Choroid plexus epithelial cell (primary cell): Measurements from ENCODE around the gene RALGAPA2.

Source experiments
- DNase-seq: peaks from one replicate; pipeline ENCODE4 v3.0.0-alpha.2; 2010; ENCODE audit warnings: low read depth
- H3K4me3 ChIP-seq: 2 replicates; pipeline ENCODE4 v1.5.1; 2011; ENCODE audit warnings: low read depth, mild to moderate bottlenecking, control low read depth, low read length, moderate library complexity
- TF ChIP-seq, protein P1 (sequence below): conservative IDR thresholded peaks from 2 replicates; pipeline ENCODE4 v1.5.1; 2011; ENCODE audit warnings: low read depth, mild to moderate bottlenecking, control low read depth, inconsistent platforms, low read length, moderate library complexity

The RALGAPA2 gene

DNA sequence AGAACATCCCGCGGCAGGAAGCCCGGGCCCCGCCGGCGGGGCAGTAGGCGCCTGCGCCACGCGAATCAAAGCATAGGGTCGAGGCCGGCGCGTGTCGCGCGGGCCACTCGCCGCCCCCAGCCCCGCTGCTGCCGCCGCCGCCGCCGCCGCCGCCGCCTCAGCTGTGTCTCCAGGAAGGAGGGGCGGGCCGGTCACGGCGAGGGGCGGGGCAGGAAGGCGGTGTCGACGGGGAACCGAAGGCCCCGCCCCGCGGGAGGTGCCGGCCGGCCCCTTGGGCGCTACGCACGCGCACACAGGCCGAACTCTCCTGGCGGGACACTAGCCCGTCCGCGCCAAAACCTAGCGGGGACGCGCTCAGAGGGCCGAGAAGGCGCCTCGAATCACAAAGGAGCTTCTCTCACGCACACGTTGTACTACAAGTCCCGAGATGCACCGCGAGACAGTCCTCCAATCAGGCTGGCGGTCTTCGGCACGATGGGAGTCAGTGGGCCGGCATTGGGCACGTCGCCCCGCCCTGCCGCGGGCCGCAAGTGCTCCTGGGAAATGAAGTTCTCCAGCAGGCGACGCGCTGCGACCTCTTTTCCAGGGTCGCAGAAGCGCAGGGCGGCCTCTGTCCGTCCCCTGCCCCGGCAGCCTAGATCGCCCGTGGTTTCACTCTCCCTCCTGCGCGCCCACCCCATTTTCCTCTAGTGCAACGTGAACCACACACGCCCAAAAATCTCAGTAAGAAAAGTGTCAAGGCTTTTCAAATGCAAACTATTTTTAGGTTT lies at the start of gene RALGAPA2:
Gene RALGAPA2 (minus strand): TSS at position 171 of the 770 bp plus-strand sequence. CDS start 164 bp downstream, at position 7.
- peak; percentile 99 for DNase-seq

DNA sequence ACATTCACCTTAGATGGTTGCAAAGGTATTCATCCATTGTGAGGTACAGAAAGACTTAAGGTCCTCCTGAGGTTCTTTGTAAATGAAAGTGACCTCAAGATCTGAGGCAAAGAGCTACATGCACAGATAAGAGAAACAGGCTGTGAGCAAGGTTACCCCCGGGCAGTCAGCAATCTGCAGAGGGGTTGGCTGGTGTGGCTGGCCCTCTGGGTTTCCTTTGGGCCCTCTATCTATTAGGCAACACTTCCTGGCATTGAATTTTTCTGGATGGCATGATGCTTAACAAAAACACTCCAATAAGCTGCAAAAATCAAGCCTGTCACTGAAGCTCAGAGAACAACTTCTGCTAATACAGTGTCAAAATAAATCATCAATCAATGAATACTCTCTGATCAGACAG lies 48.9 kb upstream of the RALGAPA2 start:
- DNase-seq, result no peak
- TF ChIP-seq, protein P1, sequence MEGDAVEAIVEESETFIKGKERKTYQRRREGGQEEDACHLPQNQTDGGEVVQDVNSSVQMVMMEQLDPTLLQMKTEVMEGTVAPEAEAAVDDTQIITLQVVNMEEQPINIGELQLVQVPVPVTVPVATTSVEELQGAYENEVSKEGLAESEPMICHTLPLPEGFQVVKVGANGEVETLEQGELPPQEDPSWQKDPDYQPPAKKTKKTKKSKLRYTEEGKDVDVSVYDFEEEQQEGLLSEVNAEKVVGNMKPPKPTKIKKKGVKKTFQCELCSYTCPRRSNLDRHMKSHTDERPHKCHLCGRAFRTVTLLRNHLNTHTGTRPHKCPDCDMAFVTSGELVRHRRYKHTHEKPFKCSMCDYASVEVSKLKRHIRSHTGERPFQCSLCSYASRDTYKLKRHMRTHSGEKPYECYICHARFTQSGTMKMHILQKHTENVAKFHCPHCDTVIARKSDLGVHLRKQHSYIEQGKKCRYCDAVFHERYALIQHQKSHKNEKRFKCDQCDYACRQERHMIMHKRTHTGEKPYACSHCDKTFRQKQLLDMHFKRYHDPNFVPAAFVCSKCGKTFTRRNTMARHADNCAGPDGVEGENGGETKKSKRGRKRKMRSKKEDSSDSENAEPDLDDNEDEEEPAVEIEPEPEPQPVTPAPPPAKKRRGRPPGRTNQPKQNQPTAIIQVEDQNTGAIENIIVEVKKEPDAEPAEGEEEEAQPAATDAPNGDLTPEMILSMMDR, result no peak
- no peak overlapping the region for H3K4me3 ChIP-seq

More for the DNA sequence above, at the start of gene RALGAPA2:
- peak within 1 kb of the TSS; percentile 80 for H3K4me3 ChIP-seq
- TF ChIP-seq, protein P1, result no peak

DNA sequence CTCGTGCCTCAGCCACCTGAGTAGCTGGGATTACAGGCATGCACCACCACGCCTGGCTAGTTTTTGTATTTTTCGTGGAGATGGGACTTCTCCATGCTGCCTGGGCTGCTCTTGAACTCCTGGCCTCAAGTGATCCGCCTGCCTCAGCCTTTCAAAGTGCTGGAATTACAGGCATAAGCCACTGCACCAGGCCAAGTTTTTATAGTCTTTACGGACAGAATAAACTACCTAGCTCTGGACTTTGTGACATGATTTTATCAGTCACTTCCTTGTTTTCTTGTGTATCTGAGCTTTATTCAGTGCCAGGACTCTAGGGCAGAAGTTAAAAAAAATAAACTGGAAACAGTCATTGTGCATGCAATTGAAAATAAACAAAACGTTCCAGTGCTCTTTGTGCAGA lies 46.7 kb upstream of the RALGAPA2 start:
- TF ChIP-seq, protein P1, result no peak
- H3K4me3 ChIP-seq, result no peak overlapping the region
- no peak for DNase-seq

DNA sequence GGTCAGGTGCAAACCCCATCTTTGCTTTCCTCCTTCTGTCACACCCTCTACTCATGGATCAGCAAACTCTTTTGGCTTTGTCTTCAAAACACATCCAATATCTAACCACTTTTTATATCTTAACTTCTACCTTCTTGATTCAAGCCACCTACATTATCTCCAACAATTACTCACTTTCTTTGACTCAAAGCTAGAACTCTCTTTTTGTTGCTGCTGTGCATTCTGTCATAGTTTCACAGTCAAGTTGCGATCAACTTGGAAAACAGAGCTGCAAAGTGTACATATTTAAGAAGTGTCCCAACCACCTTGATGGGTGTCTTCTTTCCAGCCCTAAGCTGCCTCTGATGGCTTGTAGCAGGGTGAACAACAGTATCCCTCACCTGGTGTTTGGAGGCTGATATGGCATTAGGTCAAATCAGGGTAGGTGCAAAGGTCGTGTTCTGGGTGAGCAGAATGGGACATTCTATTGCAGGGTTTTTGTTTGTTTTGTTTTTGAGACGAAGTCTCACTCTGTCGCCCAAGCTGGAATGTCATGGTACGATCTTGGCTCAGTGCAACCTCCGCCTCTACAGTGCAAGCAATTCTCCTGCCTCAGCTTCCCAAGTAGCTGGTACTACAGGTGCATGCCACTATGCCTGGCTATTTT lies 43.4 kb upstream of the RALGAPA2 start:
- no peak for DNase-seq
- H3K4me3 ChIP-seq, result no peak overlapping the region
- TF ChIP-seq, protein P1, result no peak

DNA sequence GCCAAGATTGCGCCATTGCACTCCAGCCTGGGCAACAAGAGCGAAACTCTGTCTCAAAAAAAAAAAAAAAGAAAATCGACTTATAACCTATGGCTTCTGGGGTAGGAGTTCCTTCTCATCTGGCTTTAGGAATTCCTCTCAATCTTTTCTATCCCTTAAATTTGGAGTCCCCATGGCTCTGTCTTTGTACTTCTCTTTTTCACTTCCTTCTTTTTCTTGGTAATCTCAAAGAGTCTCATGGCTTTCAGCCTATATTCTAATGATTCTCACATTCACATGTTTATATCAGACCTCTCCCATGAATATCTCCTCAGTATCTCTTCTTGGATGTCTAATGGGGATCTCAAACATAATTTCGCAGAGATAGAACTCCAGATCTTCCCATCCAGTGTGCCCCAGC lies 42.8 kb upstream of the RALGAPA2 start:
- no peak for DNase-seq
- H3K4me3 ChIP-seq, result no peak overlapping the region
- TF ChIP-seq, protein P1, result no peak

DNA sequence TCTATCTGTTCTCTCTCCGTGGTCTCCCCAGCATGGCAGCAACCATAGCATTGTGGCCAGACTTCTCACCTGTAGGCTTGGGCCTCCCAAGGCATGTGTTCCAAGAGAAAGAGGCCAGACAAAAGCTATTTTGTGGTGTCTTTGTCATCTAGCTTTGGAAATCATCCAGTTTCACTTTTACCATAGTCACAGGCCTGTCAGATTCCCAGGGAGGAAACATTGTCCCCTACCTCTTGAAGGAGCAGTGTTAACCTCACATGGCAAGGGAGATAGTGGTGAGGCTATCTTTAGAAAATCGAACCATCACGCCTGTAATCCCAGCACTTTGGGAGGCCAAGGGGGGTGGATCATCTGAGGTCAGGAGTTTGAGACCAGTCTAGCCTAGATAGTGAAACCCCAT lies 42.3 kb upstream of the RALGAPA2 start:
- H3K4me3 ChIP-seq, result no peak overlapping the region
- TF ChIP-seq, protein P1, result no peak
- no peak for DNase-seq
